ENCODE data around the gene RPH3AL.
A peak's percentile ranks its signal among the peaks of the same experiment; 100 is the strongest.

Gene RPH3AL

GRCh38 chr17:353213-353837 lies 718 bp upstream of the RPH3AL start:
- no peak for DNase-seq (ENCODE audit: low spot score)

GRCh38 chr17:351875-352420 lies 659 bp downstream of the RPH3AL start:
- DNase-seq (ENCODE audit: low spot score), result no peak

GRCh38 chr17:351449-351738 lies 1.2 kb downstream of the RPH3AL start:
- no peak for DNase-seq (ENCODE audit: low spot score)

GRCh38 chr17:350706-351448 lies 1.7 kb downstream of the RPH3AL start:
- peak; percentile 55 for DNase-seq (ENCODE audit: low spot score)

- DNase-seq (ENCODE audit: low spot score), result no peak
Observed at GRCh38 chr17:349666-350065, 2.9 kb downstream of the RPH3AL start.

GRCh38 chr17:348692-349425 lies 3.7 kb downstream of the RPH3AL start:
- peak; percentile 51 for DNase-seq (ENCODE audit: low spot score)

GRCh38 chr17:348012-348411 lies 4.6 kb downstream of the RPH3AL start:
- DNase-seq (ENCODE audit: low spot score), result no peak

- DNase-seq (ENCODE audit: low spot score), result no peak
Observed at GRCh38 chr17:347309-347899, 5.2 kb downstream of the RPH3AL start.

- no peak for DNase-seq (ENCODE audit: low spot score)
Observed at GRCh38 chr17:345992-346785, 6.4 kb downstream of the RPH3AL start.

GRCh38 chr17:345261-345660 lies 7.3 kb downstream of the RPH3AL start:
- no peak for DNase-seq (ENCODE audit: low spot score)

GRCh38 chr17:343875-344752 lies 8.5 kb downstream of the RPH3AL start:
- no peak for DNase-seq (ENCODE audit: low spot score)

GRCh38 chr17:343211-343610 lies 9.4 kb downstream of the RPH3AL start:
- DNase-seq (ENCODE audit: low spot score), result no peak

- DNase-seq (ENCODE audit: low spot score), result no peak
Observed at GRCh38 chr17:340074-340473, 12.5 kb downstream of the RPH3AL start.

- no peak for DNase-seq (ENCODE audit: low spot score)
Observed at GRCh38 chr17:339193-340061, 13.2 kb downstream of the RPH3AL start.

- DNase-seq (ENCODE audit: low spot score), result peak; percentile 80
Observed at GRCh38 chr17:338442-339192, 14.0 kb downstream of the RPH3AL start.

GRCh38 chr17:337866-338265 lies 14.7 kb downstream of the RPH3AL start:
- DNase-seq (ENCODE audit: low spot score), result no peak

GRCh38 chr17:337453-337852 lies 15.2 kb downstream of the RPH3AL start:
- no peak for DNase-seq (ENCODE audit: low spot score)

GRCh38 chr17:337022-337420 lies 15.6 kb downstream of the RPH3AL start:
- no peak for DNase-seq (ENCODE audit: low spot score)
